ENCODE measurements around the gene AFM. TPM values are rescaled to one million over a fixed set of nuclear protein-coding genes. Genes with fewer than 3 reads are reported as not detected.

AFM gene
- total and polyA plus RNA-seq, 2 of the 13 experiments (the other 11 are each of a cell fraction or from before 2014, with no cell fraction given), result 0.13 to 1.8 TPM

DNA sequence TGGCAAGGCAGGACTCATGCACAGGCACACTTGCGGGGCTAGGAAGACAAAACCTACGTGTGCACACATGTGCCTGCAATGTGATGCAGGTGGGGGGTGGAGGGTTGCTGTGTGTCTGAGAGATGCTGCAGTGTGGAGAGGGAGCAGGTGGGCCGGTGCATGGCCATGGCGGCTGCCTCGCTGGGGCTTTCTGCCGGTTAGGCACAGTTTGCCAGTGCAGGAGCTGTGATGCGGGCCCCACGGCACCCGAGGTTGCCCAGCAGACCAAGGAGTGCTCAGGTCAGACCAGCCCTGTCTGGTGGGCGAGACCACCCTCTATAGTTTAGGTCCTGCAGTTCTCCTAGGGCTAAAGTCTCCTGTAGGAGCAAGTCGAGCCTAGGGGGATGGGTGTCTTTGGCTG, 4.4 kb upstream of the AFM start:
- FAIRE-seq, result no peak

More for the DNA sequence above, 4.4 kb upstream of the AFM start:
- H2AFZ ChIP-seq (ENCODE audit: low read length), result no peak overlapping the region
- H3K4me3 ChIP-seq (replicated peaks in 1 of 3; ENCODE audit: insufficient read depth in 1 of 3, low read depth in 2 of 3, low read length in 3 of 3), result no peak overlapping the region
- ChIA-PET CTCF (ENCODE audit: low intra/inter-chr PET ratio, low total read pairs) (no interaction called here), POLR2A (no interaction called here)
- BruUV-seq (replicated peaks), result no TSS peak
- WGBS (ENCODE audit: low lambda C conversion rate), result 80% methylated on average over 8 of the region's 11 CpGs
- TF ChIP-seq JUN (CRISPR knock-in tag; IDR thresholded peaks at IDR 0.05), result no peak
- TF ChIP-seq, protein P1, sequence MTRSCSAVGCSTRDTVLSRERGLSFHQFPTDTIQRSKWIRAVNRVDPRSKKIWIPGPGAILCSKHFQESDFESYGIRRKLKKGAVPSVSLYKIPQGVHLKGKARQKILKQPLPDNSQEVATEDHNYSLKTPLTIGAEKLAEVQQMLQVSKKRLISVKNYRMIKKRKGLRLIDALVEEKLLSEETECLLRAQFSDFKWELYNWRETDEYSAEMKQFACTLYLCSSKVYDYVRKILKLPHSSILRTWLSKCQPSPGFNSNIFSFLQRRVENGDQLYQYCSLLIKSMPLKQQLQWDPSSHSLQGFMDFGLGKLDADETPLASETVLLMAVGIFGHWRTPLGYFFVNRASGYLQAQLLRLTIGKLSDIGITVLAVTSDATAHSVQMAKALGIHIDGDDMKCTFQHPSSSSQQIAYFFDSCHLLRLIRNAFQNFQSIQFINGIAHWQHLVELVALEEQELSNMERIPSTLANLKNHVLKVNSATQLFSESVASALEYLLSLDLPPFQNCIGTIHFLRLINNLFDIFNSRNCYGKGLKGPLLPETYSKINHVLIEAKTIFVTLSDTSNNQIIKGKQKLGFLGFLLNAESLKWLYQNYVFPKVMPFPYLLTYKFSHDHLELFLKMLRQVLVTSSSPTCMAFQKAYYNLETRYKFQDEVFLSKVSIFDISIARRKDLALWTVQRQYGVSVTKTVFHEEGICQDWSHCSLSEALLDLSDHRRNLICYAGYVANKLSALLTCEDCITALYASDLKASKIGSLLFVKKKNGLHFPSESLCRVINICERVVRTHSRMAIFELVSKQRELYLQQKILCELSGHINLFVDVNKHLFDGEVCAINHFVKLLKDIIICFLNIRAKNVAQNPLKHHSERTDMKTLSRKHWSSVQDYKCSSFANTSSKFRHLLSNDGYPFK (CRISPR knock-in tag; IDR thresholded peaks at IDR 0.05; ENCODE audit: borderline replicate concordance), result no peak
- no peak for TF ChIP-seq MBNL3 (CRISPR knock-in tag; conservative IDR thresholded peaks at IDR 0.05)
- no peak for TF ChIP-seq FOXK2 (IDR thresholded peaks at IDR 0.05)
- TF ChIP-seq EEA1 (CRISPR knock-in tag; IDR thresholded peaks at IDR 0.05; ENCODE audit: borderline replicate concordance), result no peak
- TF ChIP-seq, protein P2, sequence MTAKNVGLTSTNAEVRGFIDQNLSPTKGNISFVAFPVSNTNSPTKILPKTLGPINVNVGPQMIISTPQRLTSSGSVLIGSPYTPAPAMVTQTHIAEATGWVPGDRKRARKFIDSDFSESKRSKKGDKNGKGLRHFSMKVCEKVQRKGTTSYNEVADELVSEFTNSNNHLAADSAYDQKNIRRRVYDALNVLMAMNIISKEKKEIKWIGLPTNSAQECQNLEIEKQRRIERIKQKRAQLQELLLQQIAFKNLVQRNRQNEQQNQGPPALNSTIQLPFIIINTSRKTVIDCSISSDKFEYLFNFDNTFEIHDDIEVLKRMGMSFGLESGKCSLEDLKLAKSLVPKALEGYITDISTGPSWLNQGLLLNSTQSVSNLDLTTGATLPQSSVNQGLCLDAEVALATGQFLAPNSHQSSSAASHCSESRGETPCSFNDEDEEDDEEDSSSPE (CRISPR knock-in tag; IDR thresholded peaks at IDR 0.05), result no peak
- no peaks in the 10 kb centered on the region for H3K79me2 ChIP-seq (ENCODE audit: insufficient read depth, low read length)
- H3K4me1 ChIP-seq (ENCODE audit: insufficient read depth, low read length), result peaks cover 24% of the 10 kb centered on the region
- DNase-seq (ENCODE audit: low spot score) (no peak), ATAC-seq (peak; percentile 26; the same call in 2 of the 3 replicates)
- H3K9me3 ChIP-seq (ENCODE audit: low read length), result peaks cover 36% of the 10 kb centered on the region
- no peak overlapping the region for H3K27ac ChIP-seq (ENCODE audit: extremely low read length, insufficient read depth, low read length)
- H3K9ac ChIP-seq (ENCODE audit: insufficient read depth, low read depth, low read length), result no peak overlapping the region
- in situ Hi-C loops (cut with HindIII; ENCODE audit: extremely low pct_ligation_motif_present, low pct_unique_long_range_greater_than_20kb), result no loop called here
- no peaks in the 10 kb centered on the region for H3K27me3 ChIP-seq (ENCODE audit: control insufficient read depth in 1 of 2, insufficient read depth in 2 of 2, low read length in 2 of 2)
- no peaks in the 10 kb centered on the region for H4K20me1 ChIP-seq (ENCODE audit: insufficient read depth, low read length)
- intact Hi-C loops (cut with micrococcal nuclease; ENCODE audit: unreplicated experiment), result no loop called here
- no peak overlapping the region for H3K4me2 ChIP-seq (ENCODE audit: low read depth, low read length)
- no peaks in the 10 kb centered on the region for H3K36me3 ChIP-seq (replicated peaks in 1 of 2; ENCODE audit: control insufficient read depth in 1 of 2, insufficient read depth in 2 of 2, low read length in 2 of 2)
